ENCODE measurements around the gene PTPRQ. TPM values are rescaled to one million over a fixed set of nuclear protein-coding genes. Genes with fewer than 3 reads are reported as not detected.

PTPRQ gene
- polyA plus RNA-seq, 2 of the 4 experiments (the other 2 are of a cell fraction), result 0.14 to 0.17 TPM

GRCh38 chr12:80681786-80682185 lies 237.8 kb downstream of the PTPRQ start:
- no peak for DNase-seq (ENCODE audit: low read depth in 1 of 2, low spot score in 1 of 2)
- ChIA-PET CTCF (no interaction called here), POLR2A (no interaction called here)
- no peak for FAIRE-seq
- no peak overlapping the region for H3K4me3 ChIP-seq
- no peaks in the 10 kb centered on the region for H3K4me1 ChIP-seq
- no peak overlapping the region for H3K4me2 ChIP-seq
- 29% methylated on average over 3 of the region's 3 CpGs for WGBS (ENCODE audit: missing lambda C conversion rate)
- no peak for ATAC-seq
- no peak overlapping the region for H3K27ac ChIP-seq
- no peak for TF ChIP-seq HOXB5 (CRISPR knock-in tag; IDR thresholded peaks at IDR 0.05)
- TF ChIP-seq SREBF2 (IDR thresholded peaks at IDR 0.05), result no peak
- TF ChIP-seq FOXS1 (CRISPR knock-in tag; IDR thresholded peaks at IDR 0.05), result no peak
- no peak for TF ChIP-seq KDM1A (IDR thresholded peaks at IDR 0.05; ENCODE audit: low read depth)
- no peak for TF ChIP-seq ATOH8 (CRISPR knock-in tag; IDR thresholded peaks at IDR 0.05; ENCODE audit: low read depth)
- no peak for TF ChIP-seq ZSCAN20 (CRISPR knock-in tag; IDR thresholded peaks at IDR 0.05)
- no peak for TF ChIP-seq GATA3 (IDR thresholded peaks at IDR 0.05; ENCODE audit: borderline replicate concordance)
- no peak for TF ChIP-seq TP53 (CRISPR knock-in tag; IDR thresholded peaks at IDR 0.05)
- TF ChIP-seq HEYL (CRISPR knock-in tag; IDR thresholded peaks at IDR 0.05), result no peak
- no peak for TF ChIP-seq HOXA7 (CRISPR knock-in tag; IDR thresholded peaks at IDR 0.05)
- no peak for TF ChIP-seq RFX5 (IDR thresholded peaks at IDR 0.05)
- TF ChIP-seq ZC3H11A (IDR thresholded peaks at IDR 0.05), result no peak
- no peak for TF ChIP-seq ESRRA (IDR thresholded peaks at IDR 0.05; ENCODE audit: borderline replicate concordance, low read length)
- no peak for TF ChIP-seq FOSB (CRISPR knock-in tag; IDR thresholded peaks at IDR 0.05)
- TF ChIP-seq EHMT2 (IDR thresholded peaks at IDR 0.05; ENCODE audit: low read depth), result no peak
- H3K9me3 ChIP-seq, result no peaks in the 10 kb centered on the region

GRCh38 chr12:80684077-80684495 lies 240.1 kb downstream of the PTPRQ start:
- Histone ChIP-seq H3K4me3 (no peak overlapping the region), H3K27ac (no peak overlapping the region), H3K9me3 (no peaks in the 10 kb centered on the region), H3K4me2 (no peak overlapping the region), H3K4me1 (no peaks in the 10 kb centered on the region)
- ChIA-PET POLR2A (no interaction called here), CTCF (no interaction called here)
- no peak for TF ChIP-seq HEYL (CRISPR knock-in tag; IDR thresholded peaks at IDR 0.05)
- TF ChIP-seq MAX (IDR thresholded peaks at IDR 0.05), result no peak
- DNase-seq (ENCODE audit: low read depth in 1 of 2, low spot score in 1 of 2), result no peak
- WGBS (ENCODE audit: missing lambda C conversion rate), result 65% methylated on average over 7 of the region's 7 CpGs
- no peak for FAIRE-seq
- ATAC-seq, result no peak

- ATAC-seq (no peak), DNase-seq (ENCODE audit: low read depth in 1 of 2, low spot score in 1 of 2) (no peak), FAIRE-seq (no peak)
- H3K4me1 ChIP-seq, result no peaks in the 10 kb centered on the region
- POLR2A ChIA-PET, result no interaction called here
- TF ChIP-seq NR3C1 (IDR thresholded peaks at IDR 0.05) (no peak), CEBPB (IDR thresholded peaks at IDR 0.05) (no peak), ESRRA (IDR thresholded peaks at IDR 0.05; ENCODE audit: borderline replicate concordance, low read length) (no peak), ZC3H11A (IDR thresholded peaks at IDR 0.05) (no peak), KDM1A (IDR thresholded peaks at IDR 0.05; ENCODE audit: low read depth) (no peak), MAZ (IDR thresholded peaks at IDR 0.05; ENCODE audit: borderline replicate concordance, low read depth, low read length) (no peak), EHF (CRISPR knock-in tag; IDR thresholded peaks at IDR 0.05) (no peak), HEYL (CRISPR knock-in tag; IDR thresholded peaks at IDR 0.05) (no peak), PHF8 (IDR thresholded peaks at IDR 0.05; ENCODE audit: borderline replicate concordance, low read depth) (no peak), MAFK (IDR thresholded peaks at IDR 0.05; ENCODE audit: partially characterized antibody) (no peak), HOXB13 (CRISPR knock-in tag; IDR thresholded peaks at IDR 0.05; ENCODE audit: low read depth) (no peak)
- TF ChIP-seq, protein P1, sequence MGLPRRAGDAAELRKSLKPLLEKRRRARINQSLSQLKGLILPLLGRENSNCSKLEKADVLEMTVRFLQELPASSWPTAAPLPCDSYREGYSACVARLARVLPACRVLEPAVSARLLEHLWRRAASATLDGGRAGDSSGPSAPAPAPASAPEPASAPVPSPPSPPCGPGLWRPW (IDR thresholded peaks at IDR 0.05), result no peak
- TF ChIP-seq, protein P2, sequence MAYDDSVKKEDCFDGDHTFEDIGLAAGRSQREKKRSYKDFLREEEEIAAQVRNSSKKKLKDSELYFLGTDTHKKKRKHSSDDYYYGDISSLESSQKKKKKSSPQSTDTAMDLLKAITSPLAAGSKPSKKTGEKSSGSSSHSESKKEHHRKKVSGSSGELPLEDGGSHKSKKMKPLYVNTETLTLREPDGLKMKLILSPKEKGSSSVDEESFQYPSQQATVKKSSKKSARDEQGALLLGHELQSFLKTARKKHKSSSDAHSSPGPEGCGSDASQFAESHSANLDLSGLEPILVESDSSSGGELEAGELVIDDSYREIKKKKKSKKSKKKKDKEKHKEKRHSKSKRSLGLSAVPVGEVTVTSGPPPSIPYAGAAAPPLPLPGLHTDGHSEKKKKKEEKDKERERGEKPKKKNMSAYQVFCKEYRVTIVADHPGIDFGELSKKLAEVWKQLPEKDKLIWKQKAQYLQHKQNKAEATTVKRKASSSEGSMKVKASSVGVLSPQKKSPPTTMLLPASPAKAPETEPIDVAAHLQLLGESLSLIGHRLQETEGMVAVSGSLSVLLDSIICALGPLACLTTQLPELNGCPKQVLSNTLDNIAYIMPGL (CRISPR knock-in tag; IDR thresholded peaks at IDR 0.05; ENCODE audit: borderline replicate concordance), result no peak
- CTCF ChIA-PET, result no interaction called here
- H3K4me3 ChIP-seq, result no peak overlapping the region
- H3K27ac ChIP-seq, result no peak overlapping the region
- 49% methylated on average over 1 of the region's 1 CpG for WGBS (ENCODE audit: missing lambda C conversion rate)
- no peaks in the 10 kb centered on the region for H3K9me3 ChIP-seq
- no peak overlapping the region for H3K4me2 ChIP-seq
Measured at GRCh38 chr12:80690090-80690489, 246.1 kb downstream of the PTPRQ start.
